NOMO-1 treated with dmso at 0.1 percent for 144 hours (cell line): ENCODE results near the gene MEAF6.

Experiments used
- DNase-seq: peaks from one replicate; lab custom pipeline; 2025; ENCODE audit not compliant: unreplicated experiment; lab: John Stamatoyannopoulos, UW

The MEAF6 gene

DNA sequence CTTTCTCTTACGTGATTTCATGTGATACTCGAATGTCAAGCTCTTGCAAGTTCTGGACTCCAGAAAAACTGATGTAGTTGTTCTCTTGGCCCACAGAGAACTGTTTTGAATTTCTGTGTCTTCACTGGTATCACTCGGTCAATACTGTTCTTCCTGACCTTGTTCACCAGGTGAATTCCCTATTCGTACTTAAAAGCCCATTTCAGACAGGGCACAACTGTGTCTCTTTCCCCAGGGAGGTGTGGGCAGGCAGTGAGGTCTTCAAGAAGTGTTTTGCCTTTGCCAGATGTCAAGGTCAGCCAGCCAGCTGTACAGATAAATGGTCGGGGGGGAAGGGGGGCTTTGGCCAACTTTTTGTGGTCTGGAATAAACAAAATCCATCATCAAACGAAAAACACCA is 67.7 kb downstream of the MEAF6 start:
- DNase-seq: no peak

GRCh38 chr1:37442644-37443043 is 71.9 kb downstream of the MEAF6 start:
- no peak for DNase-seq
